NCI-H146 treated with DMSO at 0.1 percent for 48 hours (cell line): ENCODE data around the gene MAP2K7.
"Not testable (repeated sequence)": the region's sequence is repeated elsewhere in the genome, so short reads cannot be mapped to it uniquely, and the experiment has no call there.

Experiments
- DNase-seq: peaks from one replicate; lab custom pipeline; 2025; ENCODE audit not compliant: unreplicated experiment; lab: John Stamatoyannopoulos, UW

MAP2K7 gene

GRCh38 chr19:7903244-7904073 is at the start of gene MAP2K7:
Gene MAP2K7, plus strand, starts transcription at chr19:7903877. Its CDS starts 68 bp downstream, at chr19:7903945.
- DNase-seq = peak; percentile 91

DNA sequence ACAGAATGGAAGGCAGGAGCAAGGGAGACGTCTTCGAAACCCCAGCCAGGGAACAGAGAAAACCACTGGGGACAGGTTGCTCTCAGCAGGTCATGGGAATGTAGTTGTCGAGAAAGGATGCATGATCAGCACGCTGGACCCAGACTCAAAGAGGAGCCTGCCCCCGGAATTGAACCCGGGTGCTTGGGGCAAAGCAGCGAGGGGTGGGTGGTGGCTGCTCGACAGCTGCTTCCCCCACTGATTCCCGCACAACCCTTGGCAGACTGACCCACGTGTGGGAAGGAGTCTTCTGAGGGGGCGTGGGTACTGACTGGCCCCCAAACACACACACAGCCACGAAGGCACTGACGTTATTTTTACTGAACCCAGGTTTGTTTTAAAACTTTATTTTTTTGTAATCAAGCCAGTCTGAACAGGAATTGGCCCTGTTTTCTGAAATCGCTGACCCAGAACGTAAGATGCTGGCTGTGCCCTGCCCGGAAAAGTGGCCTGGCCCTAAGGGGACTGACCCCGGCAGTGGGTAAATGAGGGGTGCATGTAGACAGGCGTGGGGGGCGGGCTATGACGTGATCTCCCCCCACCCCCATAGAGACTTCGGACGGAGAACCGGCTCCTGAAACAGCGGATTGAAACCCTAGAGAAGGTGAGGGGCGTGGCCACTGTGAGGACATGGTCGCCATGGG is 48.1 kb upstream of the MAP2K7 start:
- no peak for DNase-seq

DNA sequence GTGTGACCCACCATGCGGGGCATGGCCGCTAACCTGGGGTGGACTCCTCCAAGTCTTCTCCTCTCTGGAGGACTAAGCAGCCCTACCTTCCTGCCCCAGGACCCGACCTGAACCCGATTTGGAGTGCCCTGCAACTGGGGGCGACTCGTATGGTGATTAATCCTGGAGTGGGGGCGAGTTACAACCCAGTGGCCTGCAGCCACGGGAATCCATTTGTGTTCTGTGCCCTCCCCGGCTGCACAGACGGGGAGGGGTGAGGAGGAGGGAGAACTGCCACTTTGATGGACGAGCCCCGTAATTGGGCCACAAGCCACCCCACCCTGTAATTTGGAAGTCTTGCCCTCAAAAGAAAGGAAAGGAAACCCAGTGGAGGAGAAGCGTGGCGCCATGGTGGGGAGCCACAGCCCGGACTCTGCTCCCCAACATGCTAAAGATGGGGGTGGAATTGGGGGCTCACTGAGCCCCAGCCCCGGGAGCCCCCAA is 47.5 kb upstream of the MAP2K7 start:
- no peak for DNase-seq

DNA sequence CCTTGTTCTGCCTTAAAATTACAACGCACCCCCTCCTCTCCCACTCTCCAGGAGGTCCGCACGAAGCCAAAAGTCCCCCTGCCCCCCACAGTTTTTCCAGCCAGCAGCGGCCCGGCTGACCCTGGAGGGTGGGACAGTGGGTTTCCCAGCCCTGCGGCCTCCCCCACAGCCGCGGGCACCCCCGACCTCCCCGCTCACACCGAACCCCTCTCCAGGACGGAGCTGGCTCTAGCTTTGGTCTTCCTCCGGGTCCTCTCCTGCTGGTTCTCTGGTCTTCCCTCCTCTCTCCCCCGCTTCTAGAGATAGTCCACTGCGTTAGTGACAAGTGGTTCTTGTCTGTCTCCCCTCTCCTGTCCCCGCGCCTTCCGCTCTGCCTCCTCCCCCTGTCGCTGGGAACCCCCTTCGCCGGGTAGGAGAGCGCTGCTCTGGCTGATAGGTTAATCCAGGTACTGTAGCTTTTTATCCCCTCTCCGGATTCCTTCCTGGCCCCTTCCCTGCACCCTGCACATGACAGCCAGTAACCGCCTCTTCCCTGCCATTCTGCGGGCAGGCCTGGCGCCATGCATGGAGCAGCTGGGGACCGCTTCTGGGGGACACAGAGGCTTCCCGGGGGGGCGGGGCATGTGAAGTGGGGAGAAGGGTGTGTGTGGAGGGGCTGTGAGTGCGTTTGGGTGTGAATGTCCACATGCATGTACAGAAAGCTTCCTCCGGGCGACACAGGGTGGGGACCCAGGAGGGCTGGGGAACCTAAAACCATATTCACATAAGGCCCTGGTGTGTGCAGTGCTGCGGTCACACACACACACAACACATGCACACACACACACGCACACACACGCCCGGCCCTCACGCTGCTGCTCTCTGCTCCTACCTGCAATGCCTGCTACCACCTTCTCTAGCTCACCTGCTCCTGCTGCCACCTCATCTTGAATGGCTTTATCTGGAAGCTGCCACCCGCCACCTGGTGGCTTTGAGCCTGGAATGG is 46.7 kb upstream of the MAP2K7 start:
- no peak for DNase-seq

DNA sequence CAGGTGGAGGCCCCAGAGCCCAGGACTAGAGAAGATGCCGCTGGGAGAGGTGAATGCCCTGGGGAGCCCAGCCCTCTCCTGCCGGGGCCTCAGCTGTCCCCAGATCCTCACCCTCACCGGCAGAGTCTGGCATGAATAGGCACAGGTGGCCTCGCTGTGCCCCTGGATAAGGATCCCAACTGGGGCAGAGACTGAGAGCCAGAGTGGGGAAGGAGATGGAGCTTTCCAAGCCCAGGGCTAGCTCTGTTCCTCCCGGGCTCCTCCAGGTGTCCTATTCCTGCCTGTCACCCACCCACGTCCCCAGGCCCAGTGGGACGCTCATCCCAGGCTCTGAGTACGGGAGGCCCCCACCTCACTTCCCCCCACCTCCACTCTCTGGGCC is 46.0 kb upstream of the MAP2K7 start:
- DNase-seq = no peak

DNA sequence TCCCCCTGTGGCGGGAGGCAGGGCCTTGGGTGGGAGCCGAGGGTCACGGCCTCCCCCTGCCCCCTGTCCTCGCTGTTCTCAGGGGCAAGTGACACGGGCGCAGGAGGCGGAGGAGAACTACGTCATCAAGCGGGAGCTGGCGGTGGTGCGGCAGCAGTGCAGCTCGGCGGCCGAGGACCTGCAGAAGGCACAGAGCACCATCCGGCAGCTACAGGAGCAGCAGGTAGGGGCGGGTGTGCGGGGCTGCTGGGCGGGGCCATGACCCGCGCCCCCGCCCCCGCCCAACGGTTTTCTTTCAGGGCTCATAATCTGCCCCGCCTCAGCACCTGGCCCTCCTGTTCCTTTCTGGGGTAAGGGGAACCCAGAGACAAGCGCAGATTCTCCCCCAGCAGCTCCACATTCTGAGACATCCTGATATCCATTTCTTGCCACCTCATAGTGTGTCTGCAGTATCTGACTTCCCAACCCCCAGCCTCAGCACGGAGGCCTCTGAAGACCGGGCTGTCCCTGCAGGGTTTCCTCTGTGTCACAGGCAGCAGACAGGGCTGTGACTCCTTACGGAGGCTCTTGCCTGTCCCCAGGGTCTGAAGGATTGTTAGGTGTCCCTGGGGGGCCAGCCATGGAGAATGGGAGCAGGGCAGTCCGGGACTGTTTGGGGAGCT is 45.4 kb upstream of the MAP2K7 start:
- no peak for DNase-seq

- not testable (repeated sequence) for DNase-seq
Measured at GRCh38 chr19:7859087-7859486, 44.6 kb upstream of the MAP2K7 start.

GRCh38 chr19:7859831-7860713 is 43.6 kb upstream of the MAP2K7 start:
- DNase-seq = no peak

DNA sequence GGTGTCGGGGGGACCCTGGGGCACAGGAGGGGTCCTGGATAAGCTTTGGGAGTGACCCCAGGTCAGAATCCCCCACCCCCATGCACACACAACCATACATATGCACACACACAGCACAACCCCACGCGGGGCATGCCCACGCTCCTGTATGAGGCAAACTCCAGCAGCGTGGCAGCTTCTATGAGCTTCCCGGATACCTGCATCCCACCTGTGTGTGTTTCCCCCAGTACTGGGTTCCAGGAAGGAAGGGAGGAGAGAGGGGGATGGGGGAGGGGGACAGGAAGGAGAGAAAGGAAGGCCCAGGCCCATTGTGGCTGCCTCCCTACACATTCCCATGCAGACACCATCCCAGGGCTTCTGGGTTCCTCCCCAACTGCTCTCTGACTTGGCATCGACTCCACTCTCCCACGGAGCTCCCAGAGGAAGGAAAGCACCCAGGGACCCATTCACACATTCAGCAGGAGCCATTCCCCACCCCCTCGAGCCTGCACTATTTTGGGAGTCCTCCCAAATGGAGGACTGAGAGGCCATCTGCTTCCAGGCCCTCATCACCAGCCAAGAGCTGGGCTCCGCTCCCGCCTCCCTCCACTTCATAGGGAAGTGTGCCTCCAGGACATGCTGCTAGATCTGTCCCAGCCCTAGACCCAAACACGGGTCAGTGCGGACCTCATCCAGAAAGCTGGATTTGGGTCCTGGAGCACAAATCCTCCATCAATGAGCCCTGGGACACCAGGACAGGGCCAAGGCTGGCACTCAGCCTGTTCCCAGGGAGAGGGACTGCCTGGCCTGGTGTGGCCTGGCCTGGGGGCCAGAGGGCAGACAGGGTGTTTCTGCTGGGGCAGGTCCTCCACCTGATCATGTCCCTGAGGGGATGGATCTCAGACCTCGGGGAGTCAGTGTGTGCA is 42.7 kb upstream of the MAP2K7 start:
- DNase-seq = no peak

DNA sequence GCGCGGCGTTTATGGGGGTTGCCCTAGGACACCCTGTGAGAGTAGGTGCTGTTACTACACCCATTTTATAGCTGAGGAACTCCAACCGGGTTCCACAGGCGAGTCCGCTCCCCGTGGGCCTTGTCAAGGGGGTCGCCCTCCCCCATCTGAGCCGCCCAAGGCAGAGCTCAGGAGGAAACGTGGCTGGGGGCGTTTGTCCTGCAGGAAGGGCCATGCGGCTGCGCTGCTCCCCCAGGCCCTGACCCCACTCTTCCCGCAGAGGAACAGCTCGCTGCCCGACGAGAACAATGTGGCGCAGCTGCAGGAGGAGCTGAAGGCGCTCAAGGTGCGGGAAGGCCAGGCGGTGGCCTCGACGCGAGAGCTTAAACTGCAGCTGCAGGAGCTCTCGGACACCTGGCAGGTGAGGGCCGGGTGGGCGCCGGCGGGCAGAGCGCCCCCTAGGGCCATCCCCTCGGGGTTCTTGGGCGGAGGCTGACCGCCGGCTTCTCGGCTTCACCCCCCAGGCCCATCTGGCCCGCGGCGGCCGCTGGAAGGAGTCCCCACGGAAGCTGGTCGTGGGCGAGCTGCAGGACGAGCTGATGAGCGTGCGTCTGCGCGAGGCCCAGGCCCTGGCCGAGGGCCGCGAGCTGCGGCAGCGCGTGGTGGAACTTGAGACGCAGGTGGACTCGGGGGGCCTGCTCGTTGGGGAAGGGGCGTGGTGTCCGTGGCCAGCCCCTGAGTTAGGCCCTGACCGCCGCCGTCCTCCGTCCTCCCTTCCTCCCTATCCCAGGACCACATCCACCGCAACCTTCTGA is 41.9 kb upstream of the MAP2K7 start:
- no peak for DNase-seq

GRCh38 chr19:7862413-7862951 is 41.2 kb upstream of the MAP2K7 start:
- DNase-seq = peak; percentile 8

DNA sequence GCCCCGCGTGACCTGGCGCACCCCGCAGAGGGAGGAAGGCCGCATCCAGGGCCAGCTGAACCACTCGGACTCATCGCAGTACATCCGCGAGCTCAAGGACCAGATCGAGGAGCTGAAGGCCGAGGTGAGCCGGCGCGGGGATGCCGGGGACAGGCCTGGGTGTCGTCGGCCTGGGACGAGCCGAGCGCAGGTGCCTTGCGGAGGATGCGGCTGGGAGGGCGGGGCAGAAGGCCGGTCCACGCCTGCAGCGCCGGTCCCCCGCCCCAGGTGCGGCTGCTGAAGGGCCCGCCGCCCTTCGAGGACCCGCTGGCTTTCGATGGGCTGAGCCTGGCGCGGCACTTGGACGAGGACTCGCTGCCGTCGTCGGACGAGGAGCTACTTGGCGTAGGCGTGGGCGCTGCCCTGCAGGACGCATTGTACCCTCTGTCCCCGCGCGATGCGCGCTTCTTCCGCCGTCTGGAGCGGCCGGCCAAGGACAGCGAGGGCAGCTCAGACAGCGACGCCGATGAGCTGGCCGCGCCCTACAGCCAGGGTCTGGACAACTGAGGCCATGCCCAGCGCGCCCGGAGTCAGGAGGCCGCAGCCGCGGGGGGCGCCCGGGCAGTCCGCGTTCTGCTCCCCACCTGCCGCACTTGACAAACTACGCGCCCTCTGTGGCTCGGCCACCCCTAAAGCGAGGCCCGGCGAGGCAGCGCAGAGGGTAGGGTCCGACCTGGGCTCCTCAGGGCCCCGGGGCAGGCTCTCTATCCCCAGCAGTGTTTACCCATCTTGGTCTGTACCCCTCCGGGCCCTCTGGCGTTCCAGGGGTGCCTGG is 40.3 kb upstream of the MAP2K7 start:
- no peak for DNase-seq

GRCh38 chr19:7863971-7864689 is 39.5 kb upstream of the MAP2K7 start:
- no peak for DNase-seq

DNA sequence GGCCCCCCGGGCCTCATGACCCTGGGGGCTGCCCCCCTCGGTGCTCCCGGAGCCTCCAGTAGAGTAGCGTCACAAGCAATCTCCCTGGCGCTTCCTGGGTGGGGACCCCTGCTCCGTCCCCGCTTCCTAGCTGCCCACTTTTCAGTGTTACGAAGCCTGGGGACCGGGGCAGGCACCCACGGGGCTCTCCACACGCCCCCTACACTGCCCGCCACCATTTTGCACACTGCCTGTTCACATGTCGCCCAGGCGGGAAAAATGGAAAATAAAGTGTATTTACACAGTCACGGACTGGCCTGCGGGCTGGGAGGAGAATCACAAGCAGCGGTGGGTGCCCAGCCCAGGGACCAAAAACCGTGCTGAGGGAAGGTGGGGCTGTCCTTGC is 39.0 kb upstream of the MAP2K7 start:
- no peak for DNase-seq

GRCh38 chr19:7865262-7865911 is 38.3 kb upstream of the MAP2K7 start:
- no peak for DNase-seq
